A549 (cell line): ENCODE data around the gene SORCS1.

Source experiments
- CEBPB ChIP-seq, 2 experiments: fragments of >200 bp in 1 of 2; sonication (Bioruptor Twin) in 1 of 2; formaldehyde crosslinking in 1 of 2; IDR thresholded peaks; 2 replicates each; pipeline ENCODE4 v1.6.1; 2012 to 2016
- CTCF ChIP-seq: fragments of >200 bp; sonication (Bioruptor Twin); formaldehyde crosslinking; IDR thresholded peaks from 3 replicates; pipeline ENCODE4 v1.5.1; 2016
- E2F6 ChIP-seq: IDR thresholded peaks from 2 replicates; pipeline ENCODE4 v1.6.1; 2012; ENCODE audit warnings: low read depth, borderline replicate concordance
- HDAC2 ChIP-seq: fragments of 200-600 bp; sonication (generic); IDR thresholded peaks from 2 replicates; pipeline ENCODE4 v1.6.1; 2016
- PHF8 ChIP-seq: fragments of 200-600 bp; sonication (generic); IDR thresholded peaks from 2 replicates; pipeline ENCODE4 v1.6.1; 2016; ENCODE audit warnings: low read depth, mild to moderate bottlenecking, antibody characterized with exemption, moderate library complexity, borderline replicate concordance
- POLR2A ChIP-seq: IDR thresholded peaks from 2 replicates; pipeline ENCODE4 v1.6.1; 2012; ENCODE audit warnings: mild to moderate bottlenecking, low read length
- RARB ChIP-seq: fragments of 250-450 bp; sonication (Bioruptor Pico); IDR thresholded peaks from 2 replicates; pipeline ENCODE4 v1.8.0; 2021; ENCODE audit warnings: mild to moderate bottlenecking, moderate library complexity
- RFX5 ChIP-seq: fragments of 450-650 bp; IDR thresholded peaks from 2 replicates; pipeline ENCODE4 v1.7.1; 2014; ENCODE audit warnings: antibody characterized with exemption, mild to moderate bottlenecking, moderate library complexity
- RNF2 ChIP-seq: fragments of 200-600 bp; sonication (generic); IDR thresholded peaks from 2 replicates; pipeline ENCODE4 v1.6.1; 2016; ENCODE audit warnings: low read depth, mild to moderate bottlenecking, antibody characterized with exemption, moderate library complexity, borderline replicate concordance
- SREBF2 ChIP-seq: fragments of 450-650 bp; IDR thresholded peaks from 2 replicates; pipeline ENCODE4 v1.6.1; 2014; ENCODE audit warnings: mild to moderate bottlenecking, moderate library complexity
- TP53 ChIP-seq: fragments of 250-450 bp; sonication (Bioruptor Pico); IDR thresholded peaks from 2 replicates; pipeline ENCODE4 v1.5.0; 2021; ENCODE audit warnings: mild to moderate bottlenecking, moderate library complexity
- ZFP36 ChIP-seq: fragments of 450-650 bp; IDR thresholded peaks from 2 replicates; pipeline ENCODE4 v1.6.1; 2014; ENCODE audit warnings: borderline replicate concordance; ENCODE audit not compliant: partially characterized antibody

GRCh38 chr10:106661133-106661766 lies 503.3 kb downstream of the SORCS1 start:
- TF ChIP-seq TP53 (CRISPR knock-in tag) (no peak), CTCF (no peak), ZFP36 (no peak), RNF2 (no peak), E2F6 (no peak), RFX5 (no peak), RARB (no peak), POLR2A (no peak), PHF8 (no peak), SREBF2 (no peak), CEBPB (IDR thresholded peaks at IDR 0.05) (no peak), HDAC2 (no peak)
